Neural cell (in vitro differentiated cells): Measurements from ENCODE around the gene PPP1R14B. TPM values are rescaled to one million over a fixed set of nuclear protein-coding genes. Genes with fewer than 3 reads are reported as not detected.

Experiments
- H2AFZ ChIP-seq: fragments of 200-600, 300-800 bp; sonication (generic), shearing (Covaris generic); 2 replicates; pipeline ENCODE4 v1.6.0; 2014; ENCODE audit warnings: low read depth, mild to moderate bottlenecking, antibody characterized with exemption, low read length, moderate library complexity
- H3F3A ChIP-seq: fragments of 200-600 bp; shearing (Covaris generic); 2 replicates; pipeline ENCODE4 v1.6.1; 2016; ENCODE audit warnings: mild to moderate bottlenecking, moderate library complexity, mixed read lengths, antibody characterized with exemption, low read length; ENCODE audit not compliant: insufficient read depth, poor library complexity, severe bottlenecking
- H3K27ac ChIP-seq: fragments of 200-600, 300-800 bp; sonication (generic), shearing (Covaris generic); 2 replicates; pipeline ENCODE4 v1.5.1; 2014; ENCODE audit warnings: mild to moderate bottlenecking, low read length, moderate library complexity
- H3K27me3 ChIP-seq: fragments of 300-800, 200-600 bp; sonication (generic), shearing (Covaris generic); 2 replicates; pipeline ENCODE4 v1.6.0; 2014; ENCODE audit warnings: mild to moderate bottlenecking, low read depth, low read length, moderate library complexity; ENCODE audit not compliant: insufficient read depth
- H3K36me3 ChIP-seq: fragments of 300-800, 200-600 bp; sonication (generic), shearing (Covaris generic); 2 replicates; pipeline ENCODE4 v1.5.1; 2014; ENCODE audit warnings: mild to moderate bottlenecking, antibody characterized with exemption, low read length, moderate library complexity; ENCODE audit not compliant: insufficient read depth
- H3K4me2 ChIP-seq: fragments of 300-800, 200-600 bp; sonication (generic), shearing (Covaris generic); 2 replicates; pipeline ENCODE4 v1.6.0; 2014; ENCODE audit warnings: mild to moderate bottlenecking, low read length
- H3K4me3 ChIP-seq: fragments of 300-800, 200-600 bp; sonication (generic), shearing (Covaris generic); 2 replicates; pipeline ENCODE4 v1.5.1; 2014; ENCODE audit warnings: mild to moderate bottlenecking, low read length, moderate library complexity
- H3K79me2 ChIP-seq: fragments of 200-600 bp; shearing (Covaris generic); replicated peaks from 2 replicates; pipeline ENCODE4 v1.6.0; 2014; ENCODE audit warnings: mild to moderate bottlenecking, low read length, moderate library complexity; ENCODE audit not compliant: insufficient read depth
- H3K9ac ChIP-seq: fragments of 300-800, 200-600 bp; sonication (generic), shearing (Covaris generic); 2 replicates; pipeline ENCODE4 v1.6.1; 2016; ENCODE audit warnings: mild to moderate bottlenecking, low read length, mixed read lengths
- H3K9me2 ChIP-seq: fragments of 200-600 bp; shearing (Covaris generic); 2 replicates; pipeline ENCODE4 v1.6.1; 2016; ENCODE audit warnings: mild to moderate bottlenecking, low read length, mixed read lengths; ENCODE audit not compliant: insufficient read depth
- H3K9me3 ChIP-seq: fragments of 200-600, 300-800 bp; sonication (generic), shearing (Covaris generic); 2 replicates; pipeline ENCODE4 v1.6.1; 2016; ENCODE audit warnings: mild to moderate bottlenecking, mixed run types, low read length, moderate library complexity, mixed read lengths
- H4K20me1 ChIP-seq: fragments of 200-600 bp; shearing (Covaris generic); 2 replicates; pipeline ENCODE4 v1.6.1; 2016; ENCODE audit warnings: mild to moderate bottlenecking, mixed run types; ENCODE audit not compliant: insufficient read depth
- EP300 ChIP-seq: fragments of 450-650 bp; conservative IDR thresholded peaks from 2 replicates; pipeline ENCODE4 v1.6.1; 2014; ENCODE audit warnings: antibody characterized with exemption, mild to moderate bottlenecking, moderate library complexity; ENCODE audit not compliant: poor library complexity, severe bottlenecking
- EZH2 ChIP-seq: fragments of 200-600, 300-800 bp; shearing (Covaris generic), sonication (generic); IDR thresholded peaks from 2 replicates; pipeline ENCODE4 v1.6.1; 2014; ENCODE audit warnings: antibody characterized with exemption, low read length, borderline replicate concordance, mild to moderate bottlenecking; ENCODE audit not compliant: insufficient read depth, poor library complexity, severe bottlenecking
- MXI1 ChIP-seq: fragments of 450-650 bp; conservative IDR thresholded peaks from 2 replicates; pipeline ENCODE4 v1.6.1; 2014; ENCODE audit warnings: antibody characterized with exemption, mild to moderate bottlenecking; ENCODE audit not compliant: poor library complexity, severe bottlenecking
- POLR2AphosphoS5 ChIP-seq: IDR thresholded peaks from 2 replicates; pipeline ENCODE4 v1.6.1; 2012
- RAD21 ChIP-seq: fragments of 450-650 bp; conservative IDR thresholded peaks from 2 replicates; pipeline ENCODE4 v1.6.1; 2014; ENCODE audit warnings: antibody characterized with exemption, mild to moderate bottlenecking, moderate library complexity
- REST ChIP-seq: IDR thresholded peaks from 2 replicates; pipeline ENCODE4 v1.6.1; 2012; ENCODE audit warnings: borderline replicate concordance
- SMC3 ChIP-seq: fragments of 450-650 bp; conservative IDR thresholded peaks from 2 replicates; pipeline ENCODE4 v1.6.1; 2014; ENCODE audit warnings: antibody characterized with exemption, mild to moderate bottlenecking, moderate library complexity; ENCODE audit not compliant: poor library complexity
- TAF1 ChIP-seq: IDR thresholded peaks from 2 replicates; pipeline ENCODE4 v1.6.1; 2012; ENCODE audit warnings: low read depth
- polyA plus RNA-seq: library from polyadenylated mRNA; depleted of rRNA; stranded (reverse); fragments of >200 nt; gene quantifications from 2 replicates; pipeline ENCODE4 v1.2.3, GENCODE V29; 2014
- TF ChIP-seq, protein P1 (sequence below): fragments of 450-650 bp; IDR thresholded peaks from 2 replicates; pipeline ENCODE4 v1.5.1; 2014; ENCODE audit warnings: antibody characterized with exemption, mild to moderate bottlenecking, moderate library complexity; ENCODE audit not compliant: poor library complexity, severe bottlenecking

PPP1R14B gene
- polyA plus RNA-seq, 1 donor from 2014 or later = 400 TPM

- H3K36me3 ChIP-seq = no peaks in the 10 kb centered on the region
- H3K27me3 ChIP-seq = no peaks in the 10 kb centered on the region
- no peak overlapping the region for H3K4me3 ChIP-seq
- H3K9me3 ChIP-seq = no peaks in the 10 kb centered on the region
- H2AFZ ChIP-seq = no peak overlapping the region
- no peak overlapping the region for H3K4me2 ChIP-seq
- TF ChIP-seq MXI1 (no peak), POLR2AphosphoS5 (no peak), TAF1 (no peak)
- TF ChIP-seq, protein P1, sequence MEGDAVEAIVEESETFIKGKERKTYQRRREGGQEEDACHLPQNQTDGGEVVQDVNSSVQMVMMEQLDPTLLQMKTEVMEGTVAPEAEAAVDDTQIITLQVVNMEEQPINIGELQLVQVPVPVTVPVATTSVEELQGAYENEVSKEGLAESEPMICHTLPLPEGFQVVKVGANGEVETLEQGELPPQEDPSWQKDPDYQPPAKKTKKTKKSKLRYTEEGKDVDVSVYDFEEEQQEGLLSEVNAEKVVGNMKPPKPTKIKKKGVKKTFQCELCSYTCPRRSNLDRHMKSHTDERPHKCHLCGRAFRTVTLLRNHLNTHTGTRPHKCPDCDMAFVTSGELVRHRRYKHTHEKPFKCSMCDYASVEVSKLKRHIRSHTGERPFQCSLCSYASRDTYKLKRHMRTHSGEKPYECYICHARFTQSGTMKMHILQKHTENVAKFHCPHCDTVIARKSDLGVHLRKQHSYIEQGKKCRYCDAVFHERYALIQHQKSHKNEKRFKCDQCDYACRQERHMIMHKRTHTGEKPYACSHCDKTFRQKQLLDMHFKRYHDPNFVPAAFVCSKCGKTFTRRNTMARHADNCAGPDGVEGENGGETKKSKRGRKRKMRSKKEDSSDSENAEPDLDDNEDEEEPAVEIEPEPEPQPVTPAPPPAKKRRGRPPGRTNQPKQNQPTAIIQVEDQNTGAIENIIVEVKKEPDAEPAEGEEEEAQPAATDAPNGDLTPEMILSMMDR = no peak
- H3K79me2 ChIP-seq = no peaks in the 10 kb centered on the region
- no peak overlapping the region for H3K9ac ChIP-seq
- H3F3A ChIP-seq = no peaks in the 10 kb centered on the region
- no peaks in the 10 kb centered on the region for H4K20me1 ChIP-seq
- no peaks in the 10 kb centered on the region for H3K9me2 ChIP-seq
- no peak overlapping the region for H3K27ac ChIP-seq
Measured at GRCh38 chr11:64218628-64219353, 28.0 kb downstream of the PPP1R14B start.

DNA sequence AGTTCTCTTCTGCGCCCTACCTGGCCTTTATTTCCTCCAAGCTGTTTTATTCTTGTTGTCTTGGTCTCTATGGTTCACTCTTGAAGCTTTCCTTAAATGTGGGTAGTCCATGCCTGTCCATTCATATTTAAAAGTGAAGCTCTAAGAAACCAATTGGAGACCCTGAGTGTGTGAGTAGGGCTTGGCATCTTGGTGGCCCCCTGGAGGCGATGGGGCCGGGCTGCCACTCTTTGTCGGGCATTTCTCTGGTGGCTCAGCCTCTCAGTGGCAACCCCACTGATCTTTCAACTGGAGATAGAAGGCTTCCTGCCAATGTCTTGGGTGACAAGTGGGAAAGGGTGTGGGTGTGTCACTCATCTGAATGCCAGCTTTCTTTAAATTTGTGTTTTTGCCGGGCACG, 29.9 kb downstream of the PPP1R14B start:
- Histone ChIP-seq H3K27me3 (no peaks in the 10 kb centered on the region), H3K36me3 (no peaks in the 10 kb centered on the region), H3K4me3 (no peak overlapping the region), H4K20me1 (no peaks in the 10 kb centered on the region), H3K9ac (no peak overlapping the region), H2AFZ (no peak overlapping the region), H3K4me2 (no peak overlapping the region), H3K9me2 (no peaks in the 10 kb centered on the region), H3K9me3 (no peaks in the 10 kb centered on the region), H3K27ac (no peak overlapping the region), H3F3A (no peaks in the 10 kb centered on the region), H3K79me2 (no peaks in the 10 kb centered on the region)
- TF ChIP-seq RAD21 = no peak
- TF ChIP-seq TAF1 = no peak
- no peak for TF ChIP-seq MXI1
- no peak for TF ChIP-seq REST
- no peak for TF ChIP-seq EP300
- TF ChIP-seq POLR2AphosphoS5 = no peak
- no peak for TF ChIP-seq SMC3
- TF ChIP-seq EZH2 = no peak
- TF ChIP-seq, protein P1 = no peak
